ENCODE measurements around the gene B3GAT2. TPM values are rescaled to one million over a fixed set of nuclear protein-coding genes. Genes with fewer than 3 reads are reported as not detected.

Gene B3GAT2
- total RNA-seq, 2 donors from 2014 or later: not detected

GRCh38 chr6:70860920-70861319 is 95.9 kb downstream of the B3GAT2 start:
- DNase-seq (ENCODE audit: low spot score in 2 of 2): no peak
- ATAC-seq: no peak
- Mint-ChIP-seq H3K9me3 (no peaks in the 10 kb centered on the region), H3K27ac (no peak overlapping the region), H3K36me3 (no peaks in the 10 kb centered on the region)

GRCh38 chr6:70860045-70860444 is 96.8 kb downstream of the B3GAT2 start:
- no peak for ATAC-seq
- no peak overlapping the region for H3K27ac Mint-ChIP-seq
- DNase-seq (ENCODE audit: low spot score in 2 of 2): no peak
- H3K9me3 Mint-ChIP-seq: no peaks in the 10 kb centered on the region
- no peaks in the 10 kb centered on the region for H3K36me3 Mint-ChIP-seq

- Mint-ChIP-seq H3K36me3 (no peaks in the 10 kb centered on the region), H3K27ac (no peak overlapping the region), H3K9me3 (no peaks in the 10 kb centered on the region)
- no peak for DNase-seq (ENCODE audit: low spot score in 2 of 2)
- no peak for ATAC-seq
Observed at GRCh38 chr6:70857387-70858077, 99.3 kb downstream of the B3GAT2 start.

- no peak for DNase-seq (ENCODE audit: low spot score in 2 of 2)
- Mint-ChIP-seq H3K9me3 (no peaks in the 10 kb centered on the region), H3K27ac (no peak overlapping the region), H3K36me3 (no peaks in the 10 kb centered on the region)
- no peak for ATAC-seq
Observed at GRCh38 chr6:70852667-70853246, 104.1 kb downstream of the B3GAT2 start.

- H3K9me3 Mint-ChIP-seq: no peaks in the 10 kb centered on the region
- H3K36me3 Mint-ChIP-seq: no peaks in the 10 kb centered on the region
- no peak overlapping the region for H3K27ac Mint-ChIP-seq
- ATAC-seq: no peak
- no peak for DNase-seq (ENCODE audit: low spot score in 2 of 2)
Observed at GRCh38 chr6:70849348-70850069, 107.4 kb downstream of the B3GAT2 start.

- DNase-seq (ENCODE audit: low spot score in 2 of 2) (no peak), ATAC-seq (no peak)
- Mint-ChIP-seq H3K36me3 (no peaks in the 10 kb centered on the region), H3K9me3 (no peaks in the 10 kb centered on the region), H3K27ac (no peak overlapping the region)
Observed at GRCh38 chr6:70847106-70848084, 109.5 kb downstream of the B3GAT2 start.

- ATAC-seq (no peak), DNase-seq (ENCODE audit: low spot score in 2 of 2) (no peak)
- Mint-ChIP-seq H3K36me3 (no peaks in the 10 kb centered on the region), H3K9me3 (no peaks in the 10 kb centered on the region), H3K27ac (no peak overlapping the region)
Observed at GRCh38 chr6:70846207-70846835, 110.5 kb downstream of the B3GAT2 start.

GRCh38 chr6:70844301-70844700 is 112.6 kb downstream of the B3GAT2 start:
- Mint-ChIP-seq H3K36me3 (no peaks in the 10 kb centered on the region), H3K9me3 (no peaks in the 10 kb centered on the region), H3K27ac (no peak overlapping the region)
- no peak for DNase-seq (ENCODE audit: low spot score in 2 of 2)
- no peak for ATAC-seq

GRCh38 chr6:70843328-70843918 is 113.4 kb downstream of the B3GAT2 start:
- no peak for DNase-seq (ENCODE audit: low spot score in 2 of 2)
- H3K27ac Mint-ChIP-seq: no peak overlapping the region
- no peaks in the 10 kb centered on the region for H3K9me3 Mint-ChIP-seq
- H3K36me3 Mint-ChIP-seq: no peaks in the 10 kb centered on the region
- no peak for ATAC-seq

- no peaks in the 10 kb centered on the region for H3K36me3 Mint-ChIP-seq
- no peak overlapping the region for H3K27ac Mint-ChIP-seq
- DNase-seq (ENCODE audit: low spot score in 2 of 2) (no peak), ATAC-seq (no peak)
- H3K9me3 Mint-ChIP-seq: no peaks in the 10 kb centered on the region
Observed at GRCh38 chr6:70842541-70842940, 114.3 kb downstream of the B3GAT2 start.

- Mint-ChIP-seq H3K36me3 (no peaks in the 10 kb centered on the region), H3K9me3 (no peaks in the 10 kb centered on the region), H3K27ac (no peak overlapping the region)
- no peak for DNase-seq (ENCODE audit: low spot score in 2 of 2)
- no peak for ATAC-seq
Observed at GRCh38 chr6:70841112-70841511, 115.7 kb downstream of the B3GAT2 start.

- Mint-ChIP-seq H3K9me3 (no peaks in the 10 kb centered on the region), H3K27ac (no peak overlapping the region), H3K36me3 (no peaks in the 10 kb centered on the region)
- ATAC-seq: peak in 1 of 2 donors; percentile 58
- DNase-seq (ENCODE audit: low spot score in 2 of 2): no peak
Observed at GRCh38 chr6:70839286-70840266, 117.3 kb downstream of the B3GAT2 start.

- Mint-ChIP-seq H3K36me3 (no peaks in the 10 kb centered on the region), H3K9me3 (no peaks in the 10 kb centered on the region), H3K27ac (no peak overlapping the region)
- ATAC-seq: no peak
- no peak for DNase-seq (ENCODE audit: low spot score in 2 of 2)
Observed at GRCh38 chr6:70838907-70839285, 118.0 kb downstream of the B3GAT2 start.

GRCh38 chr6:70834520-70834919 is 122.3 kb downstream of the B3GAT2 start:
- ATAC-seq (no peak), DNase-seq (ENCODE audit: low spot score in 2 of 2) (no peak)
- peaks cover 0 to 3% of the 10 kb centered on the region in 2 donors for H3K9me3 Mint-ChIP-seq
- peak overlapping the region in 1 of 2 donors; percentile 61 for H3K27ac Mint-ChIP-seq
- H3K36me3 Mint-ChIP-seq: no peaks in the 10 kb centered on the region

GRCh38 chr6:70831427-70831826 is 125.4 kb downstream of the B3GAT2 start:
- H3K9me3 Mint-ChIP-seq: peaks cover 0 to 3% of the 10 kb centered on the region in 2 donors
- no peak overlapping the region for H3K27ac Mint-ChIP-seq
- ATAC-seq: no peak
- no peaks in the 10 kb centered on the region for H3K36me3 Mint-ChIP-seq
- DNase-seq (ENCODE audit: low spot score in 2 of 2): no peak

Data from activated naive CD4-positive, alpha-beta T cell treated with anti-CD3 and anti-CD28 coated beads, Interleukin-2, amount 50 U/mL, for 72 hours (primary cell).